DND-41 (cell line): Measurements from ENCODE around the gene NOX5.
A peak's percentile ranks its signal among the peaks of the same experiment; 100 is the strongest.

Experiments
- ATAC-seq: fragments of 200-7000 bp; cut with Tn5 transposase; 3 replicates; pipeline ENCODE4 v1.9.1; 2021; ENCODE audit warnings: low read depth; ENCODE audit not compliant: insufficient read depth
- DNase-seq: peaks from one replicate; pipeline ENCODE4 v3.0.0-alpha.2; 2020
- H2AFZ ChIP-seq: 2 replicates; pipeline ENCODE4 v1.6.0; 2012; ENCODE audit warnings: low read depth, low read length
- H3K27ac ChIP-seq: 2 replicates; pipeline ENCODE4 v1.5.1; 2012; ENCODE audit warnings: low read length, inconsistent platforms
- H3K27me3 ChIP-seq: fragments of 200-600 bp; sonication (generic); 2 replicates; pipeline ENCODE4 v1.6.0; 2012; ENCODE audit warnings: low read length, mild to moderate bottlenecking, inconsistent platforms; ENCODE audit not compliant: insufficient read depth, poor library complexity
- H3K36me3 ChIP-seq: 2 replicates; pipeline ENCODE4 v1.5.1; 2012; ENCODE audit warnings: low read length, inconsistent platforms; ENCODE audit not compliant: insufficient read depth
- H3K4me1 ChIP-seq: 2 replicates; pipeline ENCODE4 v1.5.1; 2012; ENCODE audit warnings: mild to moderate bottlenecking, low read length; ENCODE audit not compliant: insufficient read depth
- H3K4me2 ChIP-seq: 2 replicates; pipeline ENCODE4 v1.6.0; 2012; ENCODE audit warnings: mild to moderate bottlenecking, moderate library complexity, low read length, inconsistent platforms; ENCODE audit not compliant: insufficient read depth
- H3K4me3 ChIP-seq, 2 experiments: fragments of 200-600 bp in 1 of 2; shearing (Covaris generic) in 1 of 2; 2 replicates each; pipeline ENCODE4 v1.5.1; 2012 to 2016; ENCODE audit warnings: inconsistent platforms in 2 of 2, low read length in 2 of 2, mild to moderate bottlenecking in 2 of 2, low read depth in 1 of 2, moderate library complexity in 1 of 2
- H3K79me2 ChIP-seq: 2 replicates; pipeline ENCODE4 v1.6.0; 2012; ENCODE audit warnings: low read length, inconsistent platforms; ENCODE audit not compliant: insufficient read depth
- H3K9ac ChIP-seq: 2 replicates; pipeline ENCODE4 v1.6.0; 2012; ENCODE audit warnings: low read depth, mild to moderate bottlenecking, inconsistent platforms, low read length, moderate library complexity
- H3K9me3 ChIP-seq: 2 replicates; pipeline ENCODE4 v1.5.1; 2012; ENCODE audit warnings: low read length, moderate library complexity, mild to moderate bottlenecking, inconsistent platforms; ENCODE audit not compliant: insufficient read depth, severe bottlenecking
- H4K20me1 ChIP-seq: 2 replicates; pipeline ENCODE4 v1.6.0; 2012; ENCODE audit warnings: low read length; ENCODE audit not compliant: insufficient read depth
- CTCF ChIP-seq: IDR thresholded peaks from 2 replicates; pipeline ENCODE4 v1.5.1; 2012; ENCODE audit warnings: borderline replicate concordance, low read length, moderate library complexity, mild to moderate bottlenecking; ENCODE audit not compliant: poor library complexity, severe bottlenecking; ENCODE audit errors: extremely low read depth
- EZH2 ChIP-seq: IDR thresholded peaks from 3 replicates; pipeline ENCODE4 v1.6.1; 2012; ENCODE audit warnings: borderline replicate concordance, low read depth, mild to moderate bottlenecking, moderate library complexity, low read length, inconsistent platforms; ENCODE audit not compliant: severe bottlenecking

The NOX5 gene

GRCh38 chr15:69060041-69060481, 45.6 kb downstream of the NOX5 start:
- H3K27me3 ChIP-seq = no peaks in the 10 kb centered on the region
- no peak for TF ChIP-seq EZH2
- TF ChIP-seq CTCF = no peak
- H3K36me3 ChIP-seq = no peaks in the 10 kb centered on the region
- DNase-seq = no peak
- ATAC-seq = no peak
- no peak overlapping the region for H3K27ac ChIP-seq
- H3K79me2 ChIP-seq = no peaks in the 10 kb centered on the region
- no peak overlapping the region for H3K4me2 ChIP-seq
- no peak overlapping the region for H3K9ac ChIP-seq
- peaks cover 6% of the 10 kb centered on the region; the same call in 1 of the 2 replicates for H3K4me1 ChIP-seq
- 0 out of 2 replicates have a peak, but pooled peaks cover 9% of the 10 kb centered on the region for H4K20me1 ChIP-seq
- no peaks in the 10 kb centered on the region for H3K9me3 ChIP-seq
- H3K4me3 ChIP-seq = no peak overlapping the region
- H2AFZ ChIP-seq = no peak overlapping the region

GRCh38 chr15:69060744-69061143, 46.2 kb downstream of the NOX5 start:
- TF ChIP-seq CTCF = no peak
- TF ChIP-seq EZH2 = no peak
- Histone ChIP-seq H3K4me2 (no peak overlapping the region), H2AFZ (no peak overlapping the region)

GRCh38 chr15:69061414-69061842, 46.9 kb downstream of the NOX5 start:
- Histone ChIP-seq H3K79me2 (no peaks in the 10 kb centered on the region), H3K9ac (no peak overlapping the region), H3K4me3 (no peak overlapping the region), H2AFZ (no peak overlapping the region), H4K20me1 (0 out of 2 replicates have a peak, but pooled peaks cover 6% of the 10 kb centered on the region), H3K4me2 (no peak overlapping the region), H3K27ac (no peak overlapping the region), H3K4me1 (peaks cover 6% of the 10 kb centered on the region; the same call in 1 of the 2 replicates), H3K9me3 (no peaks in the 10 kb centered on the region), H3K36me3 (no peaks in the 10 kb centered on the region), H3K27me3 (no peaks in the 10 kb centered on the region)
- ATAC-seq = no peak
- TF ChIP-seq EZH2 = no peak
- TF ChIP-seq CTCF = no peak
- no peak for DNase-seq

More at GRCh38 chr15:69060744-69061143, 46.2 kb downstream of the NOX5 start:
- Histone ChIP-seq H3K4me1 (peaks cover 6% of the 10 kb centered on the region; the same call in 1 of the 2 replicates), H3K4me3 (no peak overlapping the region), H3K27me3 (no peaks in the 10 kb centered on the region), H3K79me2 (no peaks in the 10 kb centered on the region), H3K9ac (no peak overlapping the region), H3K9me3 (no peaks in the 10 kb centered on the region), H3K27ac (no peak overlapping the region), H4K20me1 (0 out of 2 replicates have a peak, but pooled peaks cover 6% of the 10 kb centered on the region), H3K36me3 (no peaks in the 10 kb centered on the region)
- ATAC-seq (no peak), DNase-seq (no peak)

GRCh38 chr15:69064649-69065048, 50.2 kb downstream of the NOX5 start:
- Histone ChIP-seq H3K4me1 (no peaks in the 10 kb centered on the region), H3K79me2 (no peaks in the 10 kb centered on the region), H3K27me3 (no peaks in the 10 kb centered on the region), H4K20me1 (no peaks in the 10 kb centered on the region), H3K27ac (no peak overlapping the region), H3K36me3 (no peaks in the 10 kb centered on the region), H3K9ac (no peak overlapping the region), H3K9me3 (no peaks in the 10 kb centered on the region), H3K4me3 (no peak overlapping the region), H2AFZ (no peak overlapping the region), H3K4me2 (no peak overlapping the region)
- ATAC-seq = no peak
- DNase-seq = no peak
- peak; percentile 17 for TF ChIP-seq CTCF
- TF ChIP-seq EZH2 = no peak
